ENCODE measurements around the gene MESP2. TPM values are rescaled to one million over a fixed set of nuclear protein-coding genes. Genes with fewer than 3 reads are reported as not detected.
A peak's percentile ranks its signal among the peaks of the same experiment; 100 is the strongest.

MESP2 gene, protein sequence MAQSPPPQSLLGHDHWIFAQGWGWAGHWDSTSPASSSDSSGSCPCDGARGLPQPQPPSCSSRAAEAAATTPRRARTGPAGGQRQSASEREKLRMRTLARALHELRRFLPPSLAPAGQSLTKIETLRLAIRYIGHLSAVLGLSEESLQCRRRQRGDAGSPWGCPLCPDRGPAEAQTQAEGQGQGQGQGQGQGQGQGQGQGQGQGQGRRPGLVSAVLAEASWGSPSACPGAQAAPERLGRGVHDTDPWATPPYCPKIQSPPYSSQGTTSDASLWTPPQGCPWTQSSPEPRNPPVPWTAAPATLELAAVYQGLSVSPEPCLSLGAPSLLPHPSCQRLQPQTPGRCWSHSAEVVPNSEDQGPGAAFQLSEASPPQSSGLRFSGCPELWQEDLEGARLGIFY
- not detected in 2 replicates for total RNA-seq (2014; rRNA removed; shearing (Covaris generic))

- DNase-seq (ENCODE audit: low spot score): no peak
These were observed at the start of gene MESP2 for GRCh38 chr15:89776274-89777072. MESP2 (plus strand) TSS chr15:89776332; CDS start chr15:89776358, 26 bp downstream.

DNA sequence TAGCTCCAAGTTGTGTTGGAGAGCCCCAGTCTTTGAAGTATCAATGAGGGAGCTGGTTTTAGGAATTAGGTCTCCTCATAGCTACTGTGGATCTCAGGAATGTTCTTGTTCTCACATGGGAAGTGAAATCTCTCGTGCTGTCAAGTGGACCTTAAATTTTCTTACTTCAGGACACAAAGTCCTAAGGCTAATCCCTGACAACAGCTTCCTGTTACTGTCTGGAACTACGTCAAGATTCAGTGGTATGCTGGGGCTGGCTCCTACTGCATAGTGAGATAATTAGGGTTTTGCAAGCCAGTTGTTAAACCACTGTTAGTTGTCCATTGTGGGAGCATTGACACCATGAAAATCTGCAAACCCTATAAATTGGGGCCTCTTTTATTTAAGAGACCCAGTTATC, 47.9 kb upstream of the MESP2 start:
- DNase-seq (ENCODE audit: low spot score): no peak

- DNase-seq (ENCODE audit: low spot score): no peak
These were observed 44.9 kb upstream of the MESP2 start for GRCh38 chr15:89731275-89731674.

DNA sequence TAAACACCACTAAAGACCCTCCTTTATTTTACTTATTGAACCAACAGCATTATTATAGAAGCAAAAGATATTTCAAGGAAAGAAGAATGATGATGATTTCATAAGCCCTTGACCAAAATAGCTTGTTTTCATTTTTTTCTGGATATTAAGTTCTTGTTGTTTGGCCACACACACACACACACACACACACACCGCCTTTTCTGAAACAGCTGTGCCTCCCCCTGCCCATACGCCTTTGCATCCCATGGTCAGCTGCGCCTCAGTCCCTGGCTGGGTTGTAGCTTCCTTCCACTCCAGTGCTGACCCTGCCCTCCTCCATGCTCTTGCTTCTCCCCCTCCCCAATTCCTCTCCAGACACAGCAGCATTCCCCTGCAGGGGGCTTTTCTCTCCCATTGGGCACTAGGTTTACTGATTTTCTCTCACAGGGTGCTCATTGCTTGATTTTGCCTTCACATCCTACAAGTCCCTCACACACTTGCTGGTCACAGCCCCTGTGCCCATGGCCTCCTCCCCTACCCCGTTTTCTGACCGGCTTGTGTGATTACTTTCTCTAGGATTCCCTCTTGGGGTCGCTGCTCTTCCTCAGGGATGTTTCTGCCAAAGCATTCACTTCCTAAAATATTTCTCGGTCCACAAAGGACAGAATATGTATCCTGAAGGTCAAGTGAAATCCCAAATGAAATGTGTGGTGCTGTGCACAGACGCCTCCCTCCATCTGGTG, 43.5 kb upstream of the MESP2 start:
- DNase-seq (ENCODE audit: low spot score): no peak

DNA sequence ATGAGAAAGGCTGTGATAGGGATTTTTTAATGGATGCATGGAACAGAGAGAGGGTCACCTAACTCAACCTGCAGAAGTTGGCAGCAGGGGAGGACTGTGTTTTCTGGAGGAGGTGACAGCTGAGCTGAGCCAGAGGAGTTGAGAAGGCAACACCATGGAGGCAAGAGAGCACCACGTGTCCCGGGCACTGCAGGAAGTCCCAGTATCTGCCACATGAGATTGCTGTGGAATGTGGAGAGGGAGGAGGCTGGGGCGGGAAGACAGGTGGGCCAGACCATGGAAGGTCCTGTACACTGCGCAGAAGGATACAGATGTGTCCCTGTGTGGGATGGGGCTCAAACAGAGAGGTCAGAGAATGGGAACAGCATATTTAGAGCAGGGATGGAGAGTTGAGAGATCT, 40.4 kb upstream of the MESP2 start:
- no peak for DNase-seq (ENCODE audit: low spot score)

DNA sequence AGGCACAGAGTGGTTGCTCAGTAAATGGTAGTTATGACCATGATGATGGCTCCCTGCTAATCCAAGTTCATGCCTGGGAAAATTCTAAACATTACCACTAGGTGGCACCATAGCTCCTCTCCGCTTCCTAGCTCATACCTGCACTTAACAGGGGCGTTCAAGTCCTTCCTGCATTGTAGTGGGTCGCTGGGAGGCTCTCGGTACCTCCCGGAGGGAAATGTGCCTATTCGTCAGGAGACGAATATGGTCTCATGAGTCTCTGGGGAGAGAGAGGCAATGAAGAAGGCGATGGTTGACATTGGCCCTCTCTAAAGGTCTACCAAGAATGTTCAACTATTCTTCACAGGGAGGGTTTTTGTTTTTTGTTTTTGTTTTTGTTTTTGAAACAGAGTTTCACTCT, 36.0 kb upstream of the MESP2 start:
- peak; percentile 66 for DNase-seq (ENCODE audit: low spot score)

- no peak for DNase-seq (ENCODE audit: low spot score)
These were observed 33.1 kb upstream of the MESP2 start for GRCh38 chr15:89743011-89743410.

- no peak for DNase-seq (ENCODE audit: low spot score)
These were observed 32.5 kb upstream of the MESP2 start for GRCh38 chr15:89743594-89743993.

GRCh38 chr15:89745131-89745530, 31.0 kb upstream of the MESP2 start:
- no peak for DNase-seq (ENCODE audit: low spot score)

DNA sequence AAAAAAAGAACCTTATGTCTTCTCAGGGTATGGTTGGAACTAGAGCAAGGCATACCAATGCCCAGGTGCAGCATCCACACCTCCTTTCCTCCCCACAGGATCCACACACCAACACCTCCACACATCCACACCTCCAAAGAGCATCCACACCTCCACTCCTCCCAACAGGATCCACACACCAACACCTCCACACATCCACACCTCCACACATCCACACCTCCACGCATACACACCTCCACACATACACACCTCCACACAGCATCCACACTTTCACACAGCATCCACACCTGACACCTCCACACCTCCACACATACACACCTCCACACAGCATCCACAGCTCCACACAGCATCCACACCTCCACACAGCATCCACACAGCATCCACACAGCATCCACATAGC, 30.4 kb upstream of the MESP2 start:
- DNase-seq (ENCODE audit: low spot score): no peak

- no peak for DNase-seq (ENCODE audit: low spot score)
These were observed 29.7 kb upstream of the MESP2 start for GRCh38 chr15:89746386-89746780.

DNA sequence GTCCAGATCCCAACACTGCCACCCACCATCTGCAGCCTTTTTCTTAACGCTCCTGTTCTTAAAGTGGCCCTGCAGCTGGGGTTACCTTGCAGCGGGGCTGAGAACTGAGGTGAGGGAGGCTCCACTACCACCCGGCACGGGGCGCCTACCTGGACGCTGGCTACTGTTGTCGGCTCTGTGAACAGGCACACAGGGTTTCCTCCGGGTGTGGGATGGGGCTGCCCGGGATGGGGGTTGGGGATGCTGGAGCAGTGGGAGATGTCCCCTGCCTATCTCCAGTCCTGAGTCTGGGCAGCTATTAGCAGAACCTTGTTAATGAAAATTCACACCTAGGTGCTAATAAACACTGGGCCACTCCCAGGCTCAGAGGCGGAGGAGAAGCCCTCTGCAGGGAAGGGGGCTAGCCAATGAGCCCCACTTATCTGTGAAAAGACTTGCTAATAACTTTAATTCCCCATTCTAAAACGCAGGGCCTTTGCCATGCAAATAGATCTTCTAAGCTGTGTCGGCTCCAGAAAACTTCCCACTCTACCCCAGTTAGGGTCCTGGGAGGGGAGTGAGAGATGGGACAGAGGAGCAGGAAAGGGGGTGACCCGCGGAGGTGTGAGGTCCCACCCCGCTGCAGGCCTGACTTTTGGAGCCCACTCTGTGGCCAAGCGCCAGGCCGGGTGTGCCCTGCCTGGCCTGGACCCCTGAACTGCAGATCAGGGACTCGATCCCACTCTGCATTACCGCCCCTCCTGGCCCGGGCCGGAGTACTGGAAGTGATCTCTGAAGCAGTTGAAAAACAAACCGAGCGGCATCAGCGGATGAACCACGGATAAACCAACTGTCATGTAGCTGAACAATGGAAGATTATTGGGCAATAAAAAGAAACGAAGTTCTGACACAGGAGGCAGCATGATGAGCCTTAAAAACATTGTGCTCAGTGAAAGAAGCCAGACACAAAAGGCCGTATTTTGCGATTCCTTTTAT, 28.1 kb upstream of the MESP2 start:
- DNase-seq (ENCODE audit: low spot score): no peak

- no peak for DNase-seq (ENCODE audit: low spot score)
These were observed 27.1 kb upstream of the MESP2 start for GRCh38 chr15:89749054-89749453.

GRCh38 chr15:89749526-89749925, 26.6 kb upstream of the MESP2 start:
- no peak for DNase-seq (ENCODE audit: low spot score)

DNA sequence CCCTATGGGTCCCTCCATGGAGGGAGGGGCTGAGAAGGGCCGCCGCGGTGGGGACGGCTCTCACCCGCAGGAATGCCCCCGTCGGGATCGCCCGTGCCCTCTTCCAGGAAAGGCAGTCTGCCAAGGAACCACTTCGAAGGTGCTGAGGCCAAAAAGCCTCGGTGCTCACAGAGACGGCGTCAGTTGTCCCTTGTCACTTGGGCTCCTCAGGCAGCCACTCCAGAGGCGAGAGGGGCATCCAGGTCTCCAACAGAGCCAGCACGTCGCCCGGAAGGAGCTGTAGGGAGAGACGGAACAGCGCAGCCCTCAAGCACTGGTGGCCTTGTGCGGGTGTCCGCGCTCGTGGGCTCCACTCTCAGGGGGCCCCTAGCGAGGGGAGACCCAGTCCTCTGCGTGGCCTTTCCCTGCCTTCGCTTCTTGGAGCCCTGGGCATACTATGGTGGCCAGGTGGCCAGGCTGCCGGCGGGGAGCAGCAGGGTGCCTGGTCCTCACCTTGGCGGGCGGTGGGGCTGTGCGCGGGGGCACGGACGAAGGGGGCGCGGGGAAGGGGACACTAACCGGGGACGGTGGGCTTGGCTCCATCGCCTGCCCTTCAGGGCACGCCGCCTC, 26.1 kb upstream of the MESP2 start:
- DNase-seq (ENCODE audit: low spot score): no peak

GRCh38 chr15:89750560-89751542, 25.3 kb upstream of the MESP2 start, which contains the start of gene MESP1:
MESP1 (minus strand) TSS chr15:89751249; CDS start chr15:89751231, 18 bp downstream.
- DNase-seq (ENCODE audit: low spot score): peak; percentile 92

- no peak for DNase-seq (ENCODE audit: low spot score)
These were observed 24.4 kb upstream of the MESP2 start for GRCh38 chr15:89751748-89752147.

- DNase-seq (ENCODE audit: low spot score): no peak
These were observed 22.3 kb upstream of the MESP2 start for GRCh38 chr15:89753855-89754254.

All from H4 (cell line).